HCT116 (cell line): ENCODE measurements around the gene HDHD2. TPM values are rescaled to one million over a fixed set of nuclear protein-coding genes. Genes with fewer than 3 reads are reported as not detected.
A peak's percentile ranks its signal among the peaks of the same experiment; 100 is the strongest.

Source experiments
- ATAC-seq: fragments of 200-7000 bp; cut with Tn5 transposase; 2 replicates; pipeline ENCODE4 v1.9.1; 2020; ENCODE audit warnings: mild to moderate bottlenecking, moderate library complexity
- BruUV-seq: library from RNA; stranded (reverse); fragments of 400-500 nt; replicated peaks from 2 replicates; lab custom pipeline; 2021; lab: Mats Ljungman, UMichigan
- CTCF ChIA-PET: fragments of 300-600 bp; sonication (Branson Sonifier 250); formaldehyde crosslinking; loops from one replicate; lab custom pipeline; 2021; ENCODE audit warnings: antibody characterized with exemption; lab: Charles Lee
- POLR2A ChIA-PET: fragments of 300-600, 350-600 bp; sonication (Branson Sonifier 250); formaldehyde crosslinking; loops from one replicate; lab custom pipeline; 2021; ENCODE audit warnings: antibody characterized with exemption; lab: Charles Lee
- RAD21 ChIA-PET, 2 experiments: fragments of 300-600 bp; sonication (Branson Sonifier 250); formaldehyde crosslinking; loops; one replicate each; lab custom pipeline; 2023; ENCODE audit warnings: low total read pairs in 2 of 2; ENCODE audit not compliant: uncharacterized antibody in 2 of 2, unreplicated experiment in 2 of 2, low non-redundant PET in 1 of 2; lab: Charles Lee
- DNase-seq: peaks from one replicate; pipeline ENCODE4 v3.0.0-alpha.2; 2010; ENCODE audit warnings: low read depth, low spot score
- H2AFZ ChIP-seq: fragments of 200-600 bp; shearing (Covaris generic), sonication (generic); 2 replicates; pipeline ENCODE4 v1.6.1; 2017; ENCODE audit warnings: low read depth, mixed run types, mixed read lengths, antibody characterized with exemption, low read length; ENCODE audit not compliant: poor library complexity, severe bottlenecking
- H3K27ac ChIP-seq: 2 replicates; pipeline ENCODE4 v1.5.1; 2012; ENCODE audit warnings: low read depth, low read length
- H3K27me3 ChIP-seq: fragments of 200-600 bp; sonication (generic); 2 replicates; pipeline ENCODE4 v1.6.1; 2016; ENCODE audit warnings: mixed run types, low read length, mixed read lengths; ENCODE audit not compliant: insufficient read depth
- H3K36me3 ChIP-seq, 2 experiments: fragments of 200-500 bp in 1 of 2; fragments of 200-600 bp in 1 of 2; sonication (Bioruptor generic) in 1 of 2; sonication (generic) in 1 of 2; 2 replicates each; pipeline versions ENCODE4 v1.5.1 to v1.6.1; 2014 to 2016; ENCODE audit warnings: low read length in 2 of 2, inconsistent platforms in 1 of 2, mixed read lengths in 1 of 2, mixed run types in 1 of 2; ENCODE audit not compliant: insufficient read depth in 2 of 2, control insufficient read depth in 1 of 2
- H3K4me1 ChIP-seq, 2 experiments: fragments of 200-600 bp in 1 of 2; sonication (generic) in 1 of 2; 2 replicates each; pipeline versions ENCODE4 v1.5.1 to v1.6.1; 2012 to 2017; ENCODE audit warnings: low read length in 2 of 2, inconsistent platforms in 1 of 2, mild to moderate bottlenecking in 1 of 2, mixed read lengths in 1 of 2, mixed run types in 1 of 2, moderate library complexity in 1 of 2; ENCODE audit not compliant: insufficient read depth in 2 of 2, control insufficient read depth in 1 of 2
- H3K4me2 ChIP-seq: fragments of 200-600 bp; sonication (generic); 2 replicates; pipeline ENCODE4 v1.6.1; 2017; ENCODE audit warnings: mixed run types, low read length, mixed read lengths
- H3K4me3 ChIP-seq, 2 experiments: fragments of 200-600 bp in 1 of 2; sonication (generic) in 1 of 2; replicated peaks in 1 of 2; 2 replicates each; pipeline ENCODE4 v1.5.1; 2011 to 2016; ENCODE audit warnings: low read length in 2 of 2, control low read depth in 1 of 2, low read depth in 1 of 2, mild to moderate bottlenecking in 1 of 2, mixed read lengths in 1 of 2, mixed run types in 1 of 2
- H3K79me2 ChIP-seq: fragments of 200-600 bp; sonication (generic); 2 replicates; pipeline ENCODE4 v1.6.1; 2017; ENCODE audit warnings: mild to moderate bottlenecking, mixed run types, low read length, moderate library complexity, mixed read lengths; ENCODE audit not compliant: insufficient read depth
- H3K9ac ChIP-seq: fragments of 200-600 bp; sonication (generic); 2 replicates; pipeline ENCODE4 v1.6.1; 2016; ENCODE audit warnings: low read length, mixed read lengths
- H3K9me2 ChIP-seq: fragments of 200-600 bp; sonication (generic), shearing (Covaris generic); 2 replicates; pipeline ENCODE4 v1.6.1; 2017; ENCODE audit warnings: mixed run types, mild to moderate bottlenecking, moderate library complexity; ENCODE audit not compliant: insufficient read depth
- H3K9me3 ChIP-seq, 2 experiments: fragments of 200-500 bp in 1 of 2; fragments of 200-600 bp in 1 of 2; sonication (Bioruptor generic) in 1 of 2; sonication (generic) in 1 of 2; 2 replicates each; pipeline ENCODE4 v1.6.1; 2014 to 2017; ENCODE audit warnings: low read length in 2 of 2, mixed read lengths in 2 of 2, inconsistent platforms in 1 of 2, low read depth in 1 of 2, mild to moderate bottlenecking in 1 of 2, mixed run types in 1 of 2, moderate library complexity in 1 of 2; ENCODE audit not compliant: control insufficient read depth in 1 of 2, insufficient read depth in 1 of 2
- H4K20me1 ChIP-seq: fragments of 200-600 bp; sonication (generic), shearing (Covaris generic); 2 replicates; pipeline ENCODE4 v1.6.1; 2017; ENCODE audit warnings: mixed run types, mild to moderate bottlenecking, moderate library complexity; ENCODE audit not compliant: insufficient read depth
- MAX ChIP-seq: IDR thresholded peaks from 2 replicates; pipeline ENCODE4 v1.6.1; 2012
- RAD21 ChIP-seq: IDR thresholded peaks from 2 replicates; pipeline ENCODE4 v1.6.1; 2012; ENCODE audit warnings: low read depth, mild to moderate bottlenecking
- ZFX ChIP-seq: fragments of 450-650 bp; IDR thresholded peaks from 2 replicates; pipeline ENCODE4 v1.6.1; 2017
- intact Hi-C: fragments of 100-400 bp; cut with micrococcal nuclease; formaldehyde crosslinking; loops from 2 replicates; pipeline ENCODE4 v1.10.0; 2022
- total RNA-seq: library from RNA; stranded (reverse); gene quantifications from one replicate; pipeline ENCODE4 v1.2.1, GENCODE V29; 2021; ENCODE audit not compliant: unreplicated experiment
- TF ChIP-seq, protein P1 (sequence below): IDR thresholded peaks from 2 replicates; pipeline ENCODE4 v1.6.1; 2011; ENCODE audit warnings: mild to moderate bottlenecking, low read length, moderate library complexity; ENCODE audit not compliant: insufficient replicate concordance; ENCODE audit errors: extremely low read depth
- TF ChIP-seq, protein P2 (sequence below), 3 experiments: fragments of 200-600 bp in 1 of 3; sonication (generic) in 1 of 3; IDR thresholded peaks in 2 of 3; conservative IDR thresholded peaks in 1 of 3; 2 replicates each; pipeline ENCODE4 v1.5.1; 2012 to 2017; ENCODE audit warnings: low read depth in 2 of 3, low read length in 2 of 3, antibody characterized with exemption in 1 of 3, borderline replicate concordance in 1 of 3, control low read depth in 1 of 3, mild to moderate bottlenecking in 1 of 3, mixed read lengths in 1 of 3, mixed run types in 1 of 3, moderate library complexity in 1 of 3; ENCODE audit not compliant: insufficient read depth in 1 of 3

HDHD2 gene
- total RNA-seq, 1 experiment from 2014 or later, result 29.1 TPM

GRCh38 chr18:47100212-47100831, 50.0 kb downstream of the HDHD2 start:
- no peaks in the 10 kb centered on the region for H3K9me2 ChIP-seq
- TF ChIP-seq, protein P1, sequence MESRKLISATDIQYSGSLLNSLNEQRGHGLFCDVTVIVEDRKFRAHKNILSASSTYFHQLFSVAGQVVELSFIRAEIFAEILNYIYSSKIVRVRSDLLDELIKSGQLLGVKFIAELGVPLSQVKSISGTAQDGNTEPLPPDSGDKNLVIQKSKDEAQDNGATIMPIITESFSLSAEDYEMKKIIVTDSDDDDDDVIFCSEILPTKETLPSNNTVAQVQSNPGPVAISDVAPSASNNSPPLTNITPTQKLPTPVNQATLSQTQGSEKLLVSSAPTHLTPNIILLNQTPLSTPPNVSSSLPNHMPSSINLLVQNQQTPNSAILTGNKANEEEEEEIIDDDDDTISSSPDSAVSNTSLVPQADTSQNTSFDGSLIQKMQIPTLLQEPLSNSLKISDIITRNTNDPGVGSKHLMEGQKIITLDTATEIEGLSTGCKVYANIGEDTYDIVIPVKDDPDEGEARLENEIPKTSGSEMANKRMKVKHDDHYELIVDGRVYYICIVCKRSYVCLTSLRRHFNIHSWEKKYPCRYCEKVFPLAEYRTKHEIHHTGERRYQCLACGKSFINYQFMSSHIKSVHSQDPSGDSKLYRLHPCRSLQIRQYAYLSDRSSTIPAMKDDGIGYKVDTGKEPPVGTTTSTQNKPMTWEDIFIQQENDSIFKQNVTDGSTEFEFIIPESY, result no peak
- TF ChIP-seq ZFX, result no peak
- TF ChIP-seq, protein P2, sequence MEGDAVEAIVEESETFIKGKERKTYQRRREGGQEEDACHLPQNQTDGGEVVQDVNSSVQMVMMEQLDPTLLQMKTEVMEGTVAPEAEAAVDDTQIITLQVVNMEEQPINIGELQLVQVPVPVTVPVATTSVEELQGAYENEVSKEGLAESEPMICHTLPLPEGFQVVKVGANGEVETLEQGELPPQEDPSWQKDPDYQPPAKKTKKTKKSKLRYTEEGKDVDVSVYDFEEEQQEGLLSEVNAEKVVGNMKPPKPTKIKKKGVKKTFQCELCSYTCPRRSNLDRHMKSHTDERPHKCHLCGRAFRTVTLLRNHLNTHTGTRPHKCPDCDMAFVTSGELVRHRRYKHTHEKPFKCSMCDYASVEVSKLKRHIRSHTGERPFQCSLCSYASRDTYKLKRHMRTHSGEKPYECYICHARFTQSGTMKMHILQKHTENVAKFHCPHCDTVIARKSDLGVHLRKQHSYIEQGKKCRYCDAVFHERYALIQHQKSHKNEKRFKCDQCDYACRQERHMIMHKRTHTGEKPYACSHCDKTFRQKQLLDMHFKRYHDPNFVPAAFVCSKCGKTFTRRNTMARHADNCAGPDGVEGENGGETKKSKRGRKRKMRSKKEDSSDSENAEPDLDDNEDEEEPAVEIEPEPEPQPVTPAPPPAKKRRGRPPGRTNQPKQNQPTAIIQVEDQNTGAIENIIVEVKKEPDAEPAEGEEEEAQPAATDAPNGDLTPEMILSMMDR (IDR thresholded peaks at IDR 0.05 in 2 of 3, conservative IDR thresholded peaks at IDR 0.05 in 1 of 3; ENCODE audit: borderline replicate concordance in 1 of 3, insufficient read depth in 1 of 3, low read depth in 2 of 3, low read length in 2 of 3), result peak; percentile 72 to 82 (median 72)
- no peak for TF ChIP-seq MAX
- TF ChIP-seq RAD21, result peak; percentile 80
- TF ChIP-seq, all 23 proteins: peak for 2
- ATAC-seq (peak; percentile 92), DNase-seq (peak; percentile 39)
- BruUV-seq, result no TSS peak
- Histone ChIP-seq H3K9ac (no peak overlapping the region), H3K4me1 (peaks cover 0 to 4% of the 10 kb centered on the region in 2 experiments; a peak in 1 of 4 replicates), H3K4me3 (no peak overlapping the region), H3K4me2 (no peak overlapping the region), H4K20me1 (no peaks in the 10 kb centered on the region), H3K36me3 (no peaks in the 10 kb centered on the region; a peak in 1 of 4 replicates), H3K27ac (no peak overlapping the region), H3K27me3 (no peaks in the 10 kb centered on the region), H3K79me2 (no peaks in the 10 kb centered on the region), H3K9me3 (no peaks in the 10 kb centered on the region), H2AFZ (no peak overlapping the region)
- RAD21 ChIA-PET, result no interaction called here
- POLR2A ChIA-PET, result no interaction called here
- CTCF ChIA-PET, result interaction anchor here (1.8 to 3.0 kb wide), 2 partner anchors 104 kb away, joined by 20 to 42 read pairs; no protein-coding TSS in a partner anchor
- intact Hi-C loops, result loop anchor here (1.0 to 5.0 kb wide), 3 partner anchors 105 to 652 kb away; no protein-coding TSS in a partner anchor
